Heart right ventricle (tissue), 16 donors: ENCODE measurements around the gene UNC5B. TPM values are rescaled to one million over a fixed set of nuclear protein-coding genes. Genes with fewer than 3 reads are reported as not detected.

Experiments used
- ATAC-seq, 8 donors: fragments of 200-7000 bp; cut with Tn5 transposase; one replicate each; pipeline ENCODE4 v1.9.1; 2020; ENCODE audit warnings: mild to moderate bottlenecking in 8 of 8, moderate library complexity in 8 of 8, moderate number of reproducible peaks in 1 of 8
- DNase-seq, 2 donors: peaks; one replicate each; pipeline ENCODE4 v3.0.0-alpha.2; 2020
- H3K27ac ChIP-seq, 10 donors: fragments of 200-600 bp; sonication (generic) in 2 of 10; one replicate each; pipeline versions ENCODE4 v1.5.0 to v1.8.0; 2020 to 2022; ENCODE audit warnings: mild to moderate bottlenecking in 3 of 10
- H3K27me3 ChIP-seq, 7 donors: fragments of 200-600 bp; one replicate each; pipeline ENCODE4 v1.8.0; 2021 to 2022; ENCODE audit warnings: mild to moderate bottlenecking in 2 of 7
- H3K36me3 ChIP-seq, 9 donors: fragments of 200-600 bp; sonication (generic) in 1 of 9; one replicate each; pipeline versions ENCODE4 v1.5.0 to v1.8.0; 2020 to 2022; ENCODE audit warnings: mild to moderate bottlenecking in 2 of 9
- H3K4me1 ChIP-seq, 9 donors: fragments of 200-600 bp; sonication (generic) in 1 of 9; one replicate each; pipeline versions ENCODE4 v1.5.0 to v1.8.0; 2020 to 2022; ENCODE audit warnings: mild to moderate bottlenecking in 4 of 9
- H3K4me3 ChIP-seq, 10 donors: fragments of 200-600 bp; sonication (generic) in 2 of 10; one replicate each; pipeline versions ENCODE4 v1.5.0 to v1.8.0; 2020 to 2022; ENCODE audit warnings: mild to moderate bottlenecking in 7 of 10, moderate library complexity in 2 of 10
- H3K9me3 ChIP-seq, 11 donors: fragments of 200-600 bp in 10 of 11; sonication (generic) in 2 of 11; one replicate each; pipeline versions ENCODE4 v1.5.0 to v1.8.0; 2013 to 2022; ENCODE audit warnings: mild to moderate bottlenecking in 2 of 11, control low read depth in 1 of 11, moderate library complexity in 1 of 11
- WGBS, 2 donors: extraction: QIAGEN DNeasy Blood & Tissue Kit; methylation state at CpG; one replicate each; pipeline ENCODE4 v1.1.7; 2013; ENCODE audit warnings: inconsistent platforms in 1 of 2; 5-methylcytosine and 5-hydroxymethylcytosine counted together
- intact Hi-C, 10 donors: fragments of 100-400 bp; cut with DNase I; formaldehyde crosslinking; loops; one replicate each; pipeline versions ENCODE4 v1.11.1 to v1.14.2; 2022
- polyA plus RNA-seq, 2 donors: library from polyadenylated mRNA; stranded (reverse); fragments of 200-250 nt; gene quantifications; one replicate each; pipeline ENCODE4 v1.2.3, GENCODE V29; 2013
- total RNA-seq, 10 donors: library from RNA; stranded (reverse); fragmentation: NEBNext Ultra II Directional in 3 of 10; extraction: Animal tissue kit (Norgen Biotek cat#: 25700) in 3 of 10; gene quantifications; one replicate each; pipeline versions ENCODE4 v1.2.1 to v1.2.4, GENCODE V29; 2021 to 2023
- TF ChIP-seq, protein P1 (sequence below), 9 donors: fragments of 200-600 bp; sonication (generic) in 2 of 9; IDR thresholded peaks; one replicate each; pipeline versions ENCODE4 v1.5.0 to v1.8.0; 2021 to 2022; ENCODE audit warnings: antibody characterized with exemption in 9 of 9, mild to moderate bottlenecking in 5 of 9, moderate library complexity in 1 of 9
- donor health status: Arrhythmogenic right ventricular cardiomyopathy.
- donor health status: ischemic (EF 13 %, LVEDD 7.1; RV severe dilation, severe dysfunction).
- donor health status: healthy with polysubstance abuse.
- donor health status: DM: no; HTN: yes; CAD: no.
- donor health status: DM: no; HTN: no; CAD: no.
- donor health status: ischemic (EF 25% LVEDD 6.9; RV normal size, moderate dysfunction).
- donor health status: ischemic (EF 25% LVEDD 5.7; RV mildly dilated, moderate dysfunction).
- donor health status: healthy.
- donor health status: DM: yes; HTN: yes; CAD: no.
- donor health status: Ischemic cardiomyopathy.
- donor health status: ischemic (EF 35%, LVEDD 5.7; RV mildly dilated, moderate dysfunction).
- donor health status: nonischemic (EF 11% LVEDD 7.7; RV severe dilation, severe dysfunction).
- donor health status: DM: yes; HTN: yes; CAD: no.
- donor health status: PGD.
- donor health status: ischemic (EF 29% LVEDD 5.4; RV normal size, mild dysfunction).
- donor health status: nonischemic (EF 23%, LVEDD 6.1; RV moderate dilation, normal function).

The UNC5B gene
- total and polyA plus RNA-seq, 12 donors = 3.3 to 20.6 (median 12.1) TPM

- TF ChIP-seq, protein P1, sequence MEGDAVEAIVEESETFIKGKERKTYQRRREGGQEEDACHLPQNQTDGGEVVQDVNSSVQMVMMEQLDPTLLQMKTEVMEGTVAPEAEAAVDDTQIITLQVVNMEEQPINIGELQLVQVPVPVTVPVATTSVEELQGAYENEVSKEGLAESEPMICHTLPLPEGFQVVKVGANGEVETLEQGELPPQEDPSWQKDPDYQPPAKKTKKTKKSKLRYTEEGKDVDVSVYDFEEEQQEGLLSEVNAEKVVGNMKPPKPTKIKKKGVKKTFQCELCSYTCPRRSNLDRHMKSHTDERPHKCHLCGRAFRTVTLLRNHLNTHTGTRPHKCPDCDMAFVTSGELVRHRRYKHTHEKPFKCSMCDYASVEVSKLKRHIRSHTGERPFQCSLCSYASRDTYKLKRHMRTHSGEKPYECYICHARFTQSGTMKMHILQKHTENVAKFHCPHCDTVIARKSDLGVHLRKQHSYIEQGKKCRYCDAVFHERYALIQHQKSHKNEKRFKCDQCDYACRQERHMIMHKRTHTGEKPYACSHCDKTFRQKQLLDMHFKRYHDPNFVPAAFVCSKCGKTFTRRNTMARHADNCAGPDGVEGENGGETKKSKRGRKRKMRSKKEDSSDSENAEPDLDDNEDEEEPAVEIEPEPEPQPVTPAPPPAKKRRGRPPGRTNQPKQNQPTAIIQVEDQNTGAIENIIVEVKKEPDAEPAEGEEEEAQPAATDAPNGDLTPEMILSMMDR (IDR thresholded peaks at IDR 0.05) = no peak
- Histone ChIP-seq H3K4me3 (peak overlapping the region in 3 of 10 donors; percentile 12 to 24 (median 17)), H3K27me3 (no peaks in the 10 kb centered on the region), H3K4me1 (peaks cover 3 to 38% (median 25%) of the 10 kb centered on the region in 9 donors), H3K36me3 (no peaks in the 10 kb centered on the region), H3K27ac (no peak overlapping the region), H3K9me3 (no peaks in the 10 kb centered on the region)
- intact Hi-C loops = loop anchor here (2.0 to 10.0 kb wide), 18 partner anchors 62 to 583 kb away; partner anchors contain the start of gene CDH23 (in 1 of the 10)
- 53 to 54% methylated on average over 11 of the region's 11 CpGs for WGBS, 2 donors
- DNase-seq = no peak
- no peak for ATAC-seq
Observed at GRCh38 chr10:71314694-71315225, 102.4 kb downstream of the UNC5B start.

GRCh38 chr10:71316056-71316785 lies 103.9 kb downstream of the UNC5B start:
- Histone ChIP-seq H3K36me3 (no peaks in the 10 kb centered on the region), H3K27me3 (no peaks in the 10 kb centered on the region), H3K9me3 (no peaks in the 10 kb centered on the region), H3K4me3 (no peak overlapping the region), H3K27ac (no peak overlapping the region), H3K4me1 (peaks cover 3 to 44% (median 25%) of the 10 kb centered on the region in 9 donors)
- TF ChIP-seq, protein P1 (IDR thresholded peaks at IDR 0.05) = no peak
- ATAC-seq = no peak
- 82 to 85% methylated on average over 3 of the region's 3 CpGs for whole genome bisulfite sequencing, 2 donors
- intact Hi-C loops = loop anchor here (5.0 to 10.0 kb wide), 15 partner anchors 81 to 581 kb away; partner anchors contain the start of gene CDH23 (in 1 of the 10)
- no peak for DNase-seq

DNA sequence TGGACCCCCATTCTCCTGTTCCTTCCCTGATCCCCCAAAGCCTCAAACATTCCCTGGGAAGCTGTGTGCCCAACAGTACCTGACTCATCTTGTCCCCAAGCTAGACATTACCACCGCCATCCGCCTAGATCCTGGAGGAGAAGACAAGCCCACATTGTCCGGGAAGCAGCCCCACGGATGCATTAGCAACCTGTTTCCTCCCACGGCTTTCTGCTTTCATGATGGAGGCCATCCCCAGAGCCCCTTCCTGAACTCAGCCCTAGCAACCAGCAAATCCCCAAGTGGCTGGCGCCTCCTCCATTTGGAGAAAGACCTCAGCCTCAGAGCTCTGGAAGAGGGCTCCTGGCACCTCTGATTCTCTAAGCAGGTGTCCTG lies 104.4 kb downstream of the UNC5B start:
- 64 to 72% methylated on average over 6 of the region's 6 CpGs for WGBS, 2 donors
- no peaks in the 10 kb centered on the region for H3K36me3 ChIP-seq
- TF ChIP-seq, protein P1 (IDR thresholded peaks at IDR 0.05) = no peak
- no peak overlapping the region for H3K27ac ChIP-seq
- no peaks in the 10 kb centered on the region for H3K9me3 ChIP-seq
- peaks cover 3 to 44% (median 25%) of the 10 kb centered on the region in 9 donors for H3K4me1 ChIP-seq
- no peaks in the 10 kb centered on the region for H3K27me3 ChIP-seq
- no peak overlapping the region for H3K4me3 ChIP-seq
- intact Hi-C loops = loop anchor here (5.0 to 10.0 kb wide), 15 partner anchors 81 to 581 kb away; partner anchors contain the start of gene CDH23 (in 1 of the 10)
- DNase-seq (no peak), ATAC-seq (no peak)

DNA sequence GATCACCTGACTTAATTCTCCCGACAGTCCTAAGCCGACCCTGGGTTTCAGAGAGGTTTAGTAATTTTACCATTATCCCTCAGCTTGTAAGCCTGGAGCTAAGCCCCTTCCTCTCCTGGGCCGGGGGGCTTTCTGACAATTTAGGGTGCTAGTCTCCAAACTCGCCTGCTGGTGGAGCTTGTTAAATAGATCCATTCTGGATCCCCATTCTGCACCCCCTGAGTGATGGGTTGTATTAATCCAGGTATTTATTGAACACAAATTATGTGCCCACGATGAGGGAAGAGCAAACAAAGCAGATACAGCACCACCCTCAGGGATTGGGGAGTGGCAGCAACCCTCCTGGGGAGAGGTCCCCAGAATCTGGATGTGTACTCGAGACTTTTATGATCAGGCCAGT lies 105.4 kb downstream of the UNC5B start:
- peaks cover 3 to 44% (median 24%) of the 10 kb centered on the region in 9 donors for H3K4me1 ChIP-seq
- DNase-seq = no peak
- H3K27me3 ChIP-seq = no peaks in the 10 kb centered on the region
- no peak overlapping the region for H3K4me3 ChIP-seq
- no peak for ATAC-seq
- TF ChIP-seq, protein P1 (IDR thresholded peaks at IDR 0.05) = no peak
- no peak overlapping the region for H3K27ac ChIP-seq
- intact Hi-C loops = loop anchor here (2.0 to 10.0 kb wide), 17 partner anchors 59 to 580 kb away; partner anchors contain the start of gene CDH23 (in 1 of the 10)
- peaks cover 0 to 5% (median 0%) of the 10 kb centered on the region in 9 donors for H3K36me3 ChIP-seq
- 75 to 79% methylated on average over 6 of the region's 6 CpGs for WGBS, 2 donors
- H3K9me3 ChIP-seq = no peaks in the 10 kb centered on the region
